Activated naive CD4-positive, alpha-beta T cell treated with anti-CD3 and anti-CD28 coated beads, Interleukin-2, amount 50 U/mL, for 72 hours (primary cell): ENCODE measurements around the gene TBX1. TPM values are rescaled to one million over a fixed set of nuclear protein-coding genes. Genes with fewer than 3 reads are reported as not detected.

Experiments
- ATAC-seq, 2 donors: fragments of 150-1000 bp; cut with Tn5 transposase; 2 replicates each; pipeline ENCODE4 v1.10.0; 2021; ENCODE audit warnings: mild to moderate bottlenecking in 2 of 2, moderate library complexity in 2 of 2
- DNase-seq, 2 donors: peaks; one replicate each; pipeline ENCODE4 v3.0.0; 2021 to 2022; ENCODE audit warnings: low spot score in 2 of 2
- H3K27ac Mint-ChIP-seq, 2 donors: one replicate each; pipeline ENCODE4 v1.8.0; 2022; ENCODE audit warnings: mild to moderate bottlenecking in 2 of 2, mixed read lengths in 2 of 2
- H3K36me3 Mint-ChIP-seq, 2 donors: one replicate each; pipeline ENCODE4 v1.8.0; 2022; ENCODE audit warnings: mixed read lengths in 2 of 2
- H3K9me3 Mint-ChIP-seq, 2 donors: one replicate each; pipeline ENCODE4 v1.8.0; 2022; ENCODE audit warnings: mixed read lengths in 2 of 2
- total RNA-seq, 2 donors: library from RNA; stranded (reverse); gene quantifications; one replicate each; pipeline ENCODE4 v1.2.3, GENCODE V29; 2022

Gene TBX1
- total RNA-seq, 2 donors from 2014 or later = not detected

- H3K9me3 Mint-ChIP-seq = no peaks in the 10 kb centered on the region
- ATAC-seq (no peak), DNase-seq (no peak)
- H3K36me3 Mint-ChIP-seq = no peaks in the 10 kb centered on the region
- no peak overlapping the region for H3K27ac Mint-ChIP-seq
Observed at GRCh38 chr22:19731361-19732135, 29.0 kb upstream of the TBX1 start.

DNA sequence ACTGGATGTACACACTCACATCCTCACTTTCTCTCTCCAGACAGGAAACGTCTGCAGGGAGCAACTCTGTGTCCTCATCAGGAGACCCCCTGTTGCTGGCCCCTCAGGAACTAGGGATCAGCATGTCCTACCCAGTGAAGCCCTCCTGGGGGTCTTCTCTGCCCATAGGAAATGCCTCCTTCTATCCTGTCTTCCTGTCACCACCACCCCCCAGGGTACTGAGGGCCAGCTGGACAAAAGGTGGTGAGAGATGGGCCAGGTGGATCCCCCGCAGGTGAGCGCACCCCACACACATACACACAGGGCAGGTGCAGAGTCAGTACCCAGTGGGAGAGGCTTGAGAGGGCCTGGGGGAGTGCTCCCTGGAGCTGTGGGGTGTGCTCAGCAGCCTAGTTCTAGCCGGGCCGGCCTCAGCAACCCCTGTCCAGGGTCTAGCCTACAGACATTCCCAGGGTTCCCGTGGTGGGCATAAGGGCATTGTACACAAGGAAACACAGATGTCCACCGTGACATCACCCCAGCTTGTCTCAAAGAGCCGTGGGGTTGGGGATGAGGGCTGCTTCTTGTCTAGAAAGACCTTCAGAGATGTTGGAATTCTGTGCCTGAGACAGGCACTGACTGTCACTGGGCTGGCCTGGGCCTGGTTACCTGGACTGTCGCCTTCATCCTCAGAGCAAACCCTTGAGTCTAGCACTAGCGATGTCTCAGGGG lies 28.0 kb upstream of the TBX1 start:
- Mint-ChIP-seq H3K36me3 (no peaks in the 10 kb centered on the region), H3K27ac (peak overlapping the region in 1 of 2 donors; percentile 25), H3K9me3 (no peaks in the 10 kb centered on the region)
- DNase-seq (no peak), ATAC-seq (no peak)

DNA sequence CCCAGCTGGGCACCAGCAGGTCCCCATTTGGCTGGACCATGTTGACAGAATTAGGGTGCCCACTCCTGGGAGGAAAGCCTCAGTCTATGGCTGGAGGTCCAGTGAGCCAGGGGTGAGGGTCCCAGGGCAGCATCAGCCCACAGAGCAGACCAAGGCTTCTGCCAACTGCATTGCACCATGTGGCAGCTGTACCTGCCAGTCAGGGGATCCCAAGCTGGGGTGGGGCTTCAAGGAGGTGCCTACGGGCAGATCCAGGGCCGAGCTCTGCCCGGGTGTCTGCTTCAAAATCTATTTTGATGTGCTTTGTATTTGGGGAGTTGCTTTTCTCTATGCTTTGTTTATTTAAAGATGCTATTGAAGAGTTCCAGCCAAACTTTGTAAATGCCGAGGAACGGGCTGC lies 26.8 kb upstream of the TBX1 start:
- no peak for DNase-seq
- H3K9me3 Mint-ChIP-seq = no peaks in the 10 kb centered on the region

DNA sequence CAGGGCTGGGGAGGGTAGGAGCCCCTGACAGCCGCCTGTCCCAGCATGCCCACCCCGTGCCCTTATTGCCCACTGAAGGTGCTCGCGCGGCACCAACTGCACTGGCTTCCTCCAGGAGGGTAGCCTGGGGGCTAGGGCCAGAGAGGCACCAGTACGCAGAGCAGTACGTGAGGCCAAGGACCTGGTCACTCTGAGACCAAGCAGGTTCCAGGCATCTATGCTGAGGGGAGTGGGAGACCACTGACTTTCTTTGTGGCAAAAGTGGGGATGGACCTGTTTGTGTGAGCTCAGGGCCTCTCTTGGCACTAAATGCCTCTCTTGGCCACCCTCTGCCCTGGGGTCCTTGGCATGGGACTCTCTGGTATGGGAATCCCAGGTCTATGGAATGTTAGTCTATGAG lies 26.4 kb upstream of the TBX1 start:
- no peak for DNase-seq

More for the DNA sequence above, 26.8 kb upstream of the TBX1 start:
- ATAC-seq = no peak
- Mint-ChIP-seq H3K27ac (no peak overlapping the region), H3K36me3 (no peaks in the 10 kb centered on the region)

GRCh38 chr22:19734837-19735382 lies 25.7 kb upstream of the TBX1 start:
- H3K9me3 Mint-ChIP-seq = no peaks in the 10 kb centered on the region
- no peak for ATAC-seq
- no peak for DNase-seq
- H3K27ac Mint-ChIP-seq = no peak overlapping the region
- no peaks in the 10 kb centered on the region for H3K36me3 Mint-ChIP-seq

More for the DNA sequence above, 26.4 kb upstream of the TBX1 start:
- Mint-ChIP-seq H3K36me3 (no peaks in the 10 kb centered on the region), H3K9me3 (no peaks in the 10 kb centered on the region), H3K27ac (no peak overlapping the region)
- no peak for ATAC-seq

GRCh38 chr22:19735665-19736510 lies 24.7 kb upstream of the TBX1 start:
- DNase-seq = no peak
- H3K27ac Mint-ChIP-seq = no peak overlapping the region
- no peaks in the 10 kb centered on the region for H3K9me3 Mint-ChIP-seq
- no peaks in the 10 kb centered on the region for H3K36me3 Mint-ChIP-seq
- ATAC-seq = no peak

- no peaks in the 10 kb centered on the region for H3K36me3 Mint-ChIP-seq
- DNase-seq (no peak), ATAC-seq (no peak)
- H3K9me3 Mint-ChIP-seq = no peaks in the 10 kb centered on the region
- H3K27ac Mint-ChIP-seq = no peak overlapping the region
Observed at GRCh38 chr22:19737846-19738663, 22.5 kb upstream of the TBX1 start.

GRCh38 chr22:19738664-19739447 lies 21.7 kb upstream of the TBX1 start:
- no peak for ATAC-seq
- H3K9me3 Mint-ChIP-seq = no peaks in the 10 kb centered on the region
- no peak for DNase-seq
- H3K36me3 Mint-ChIP-seq = no peaks in the 10 kb centered on the region
- no peak overlapping the region for H3K27ac Mint-ChIP-seq

DNA sequence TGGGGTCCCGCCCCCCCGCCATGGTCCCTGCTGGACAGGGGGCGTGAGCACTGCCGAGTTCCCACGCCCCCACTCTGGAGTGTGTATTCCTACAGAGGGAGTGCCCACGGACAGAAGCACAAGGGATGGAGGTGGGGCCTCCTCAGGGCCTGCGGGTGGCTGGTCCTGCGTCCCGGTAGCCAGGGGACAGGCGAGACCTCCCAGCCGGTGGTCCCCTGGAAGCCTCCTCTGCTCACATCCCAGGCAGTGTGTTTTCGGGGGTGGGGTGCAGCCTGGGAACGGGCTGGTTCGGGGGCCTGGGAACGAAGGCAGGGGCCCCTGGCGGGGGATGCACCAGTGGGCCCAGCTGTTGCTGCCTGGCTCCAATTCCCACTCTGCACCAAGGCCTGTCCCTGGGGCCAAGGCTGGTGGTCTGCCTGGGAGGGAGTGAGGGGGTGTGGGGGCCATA lies 21.1 kb upstream of the TBX1 start:
- H3K9me3 Mint-ChIP-seq = no peaks in the 10 kb centered on the region
- ATAC-seq (no peak), DNase-seq (no peak)
- no peak overlapping the region for H3K27ac Mint-ChIP-seq
- H3K36me3 Mint-ChIP-seq = no peaks in the 10 kb centered on the region

- no peak for ATAC-seq
- no peaks in the 10 kb centered on the region for H3K36me3 Mint-ChIP-seq
- no peaks in the 10 kb centered on the region for H3K9me3 Mint-ChIP-seq
- DNase-seq = no peak
- H3K27ac Mint-ChIP-seq = no peak overlapping the region
Observed at GRCh38 chr22:19739911-19740449, 20.6 kb upstream of the TBX1 start.

GRCh38 chr22:19740586-19740985 lies 20.0 kb upstream of the TBX1 start:
- no peaks in the 10 kb centered on the region for H3K36me3 Mint-ChIP-seq
- H3K27ac Mint-ChIP-seq = no peak overlapping the region
- no peak for ATAC-seq
- no peaks in the 10 kb centered on the region for H3K9me3 Mint-ChIP-seq
- DNase-seq = no peak

- H3K9me3 Mint-ChIP-seq = no peaks in the 10 kb centered on the region
- no peak overlapping the region for H3K27ac Mint-ChIP-seq
- ATAC-seq (no peak), DNase-seq (no peak)
- H3K36me3 Mint-ChIP-seq = no peaks in the 10 kb centered on the region
Observed at GRCh38 chr22:19741053-19741452, 19.5 kb upstream of the TBX1 start.

DNA sequence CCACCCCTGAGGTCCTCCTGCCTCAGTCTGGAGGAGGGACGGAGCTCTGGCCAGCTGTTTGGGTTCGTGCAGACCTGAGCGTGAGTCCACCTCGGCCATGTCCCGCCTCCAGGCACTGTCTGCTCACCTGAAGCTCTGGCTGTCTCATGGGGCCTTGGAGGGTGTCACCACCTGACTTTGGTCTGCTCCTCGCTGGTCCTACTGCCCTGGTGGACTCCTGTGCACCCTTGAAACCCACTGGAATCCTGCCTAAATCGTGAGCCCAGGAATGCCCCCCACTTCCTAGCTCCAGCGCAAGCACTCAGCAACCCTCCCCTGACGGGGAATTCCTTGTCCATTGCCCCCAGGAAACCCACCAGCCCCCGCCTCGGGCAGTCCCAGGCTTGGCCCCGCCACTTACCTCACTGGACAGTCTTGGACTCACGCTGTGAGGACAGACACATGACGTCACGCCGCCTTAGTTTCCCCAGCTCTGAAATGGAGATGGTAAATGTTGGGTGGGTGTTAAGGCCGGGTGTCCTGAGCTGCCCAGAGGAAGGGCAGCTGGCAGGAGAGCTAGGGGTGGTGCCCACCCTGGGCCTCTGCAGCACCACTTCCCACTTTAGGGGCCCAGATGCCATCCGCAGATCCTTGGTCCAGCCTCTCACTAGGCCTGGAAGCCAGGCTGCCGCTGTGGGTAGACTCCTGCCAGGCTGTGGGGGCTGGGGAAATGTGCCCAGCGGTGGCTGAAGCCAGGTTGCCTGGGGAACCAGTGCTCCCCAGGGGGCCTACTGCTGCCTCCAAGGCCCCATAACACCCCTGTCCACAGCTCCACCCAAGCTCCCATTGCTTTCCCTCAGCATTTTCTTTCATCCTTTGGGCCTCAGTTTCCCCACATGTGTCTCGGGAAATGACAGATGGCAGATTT lies 18.2 kb upstream of the TBX1 start:
- no peak for DNase-seq
- Mint-ChIP-seq H3K9me3 (no peaks in the 10 kb centered on the region), H3K27ac (no peak overlapping the region), H3K36me3 (no peaks in the 10 kb centered on the region)
- ATAC-seq = no peak

DNA sequence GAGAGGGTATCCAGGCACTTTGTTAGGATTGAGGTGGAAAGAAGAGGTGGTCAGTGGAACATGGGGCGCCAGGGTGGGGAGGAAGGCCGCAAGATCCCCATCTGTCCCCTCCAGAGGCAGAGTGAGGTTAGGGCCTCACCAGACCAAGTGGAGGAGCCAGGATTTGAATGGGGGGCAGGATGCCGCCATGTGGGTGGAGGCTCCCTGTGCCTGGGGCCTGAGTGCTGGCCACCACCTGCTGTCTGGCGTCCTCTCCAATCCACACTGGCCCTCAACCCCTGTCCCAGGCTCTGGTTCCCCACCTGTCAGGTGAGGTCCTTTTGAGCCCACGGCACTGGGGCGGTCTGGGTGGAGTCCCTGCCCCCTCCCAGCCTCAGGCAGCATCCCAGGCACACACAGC lies 17.5 kb upstream of the TBX1 start:
- Mint-ChIP-seq H3K36me3 (no peaks in the 10 kb centered on the region), H3K27ac (no peak overlapping the region), H3K9me3 (no peaks in the 10 kb centered on the region)
- ATAC-seq (no peak), DNase-seq (no peak)
